CD4-positive, alpha-beta T cell treated with Interleukin-17A for 1 hour (primary cell): Measurements from ENCODE around the gene C10orf53.

Experiments used
- DNase-seq: peaks from one replicate; pipeline ENCODE4 v3.0.0-alpha.2; 2020

C10orf53 gene

DNA sequence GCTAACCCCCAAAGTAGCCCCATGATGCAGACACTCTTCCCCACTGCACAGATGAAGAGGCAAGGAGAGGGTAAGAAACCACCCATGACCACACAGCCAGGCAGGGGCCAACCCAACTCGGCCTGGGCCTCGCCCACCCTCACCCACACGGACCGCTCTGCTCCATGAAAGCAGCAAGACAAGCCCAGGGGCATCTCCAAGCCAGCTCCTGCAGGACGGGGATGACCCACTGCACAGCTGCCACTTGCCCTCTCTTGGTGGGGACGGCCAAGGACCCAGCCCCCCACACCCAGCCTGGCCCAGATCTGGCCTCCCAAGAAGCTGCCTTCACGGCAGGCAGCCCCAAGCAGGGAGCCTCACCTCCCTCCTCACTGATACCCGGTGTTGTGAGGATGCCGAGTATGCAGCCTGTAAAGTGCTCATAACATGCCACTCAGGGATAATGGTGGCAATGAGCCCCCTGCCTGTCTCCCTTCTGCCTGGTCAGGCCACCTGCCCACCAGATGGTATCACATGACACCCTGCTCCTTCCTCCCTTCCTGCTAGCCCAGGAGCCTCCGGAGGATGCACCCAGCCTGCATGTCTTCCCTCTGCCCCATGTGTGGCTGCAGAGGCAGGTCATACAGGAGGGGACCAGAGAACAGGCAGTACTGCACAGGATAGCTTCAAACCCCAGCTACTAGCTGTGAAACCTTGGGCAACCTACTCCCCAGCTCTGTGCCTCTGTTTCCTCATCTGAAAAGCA, 59.3 kb downstream of the C10orf53 start:
- no peak for DNase-seq

DNA sequence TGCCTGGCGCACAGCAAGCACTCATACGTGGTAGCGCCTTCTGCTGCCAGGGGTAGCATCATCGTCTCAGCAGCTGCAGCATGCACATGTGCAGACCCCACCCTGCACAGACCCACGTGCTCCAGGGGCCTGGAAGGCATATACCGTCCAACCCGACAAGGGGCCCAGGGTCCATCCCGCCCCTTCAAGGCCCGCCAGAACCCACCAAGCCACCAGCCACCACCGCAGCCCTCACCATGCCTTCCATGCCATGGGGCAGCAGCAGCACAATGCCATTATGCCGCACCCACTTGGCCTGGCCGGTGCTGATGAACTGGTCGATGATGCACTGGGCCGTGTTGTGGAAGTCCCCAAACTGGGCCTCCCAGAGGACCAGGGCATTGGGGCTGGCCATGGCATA, 60.0 kb downstream of the C10orf53 start:
- no peak for DNase-seq

DNA sequence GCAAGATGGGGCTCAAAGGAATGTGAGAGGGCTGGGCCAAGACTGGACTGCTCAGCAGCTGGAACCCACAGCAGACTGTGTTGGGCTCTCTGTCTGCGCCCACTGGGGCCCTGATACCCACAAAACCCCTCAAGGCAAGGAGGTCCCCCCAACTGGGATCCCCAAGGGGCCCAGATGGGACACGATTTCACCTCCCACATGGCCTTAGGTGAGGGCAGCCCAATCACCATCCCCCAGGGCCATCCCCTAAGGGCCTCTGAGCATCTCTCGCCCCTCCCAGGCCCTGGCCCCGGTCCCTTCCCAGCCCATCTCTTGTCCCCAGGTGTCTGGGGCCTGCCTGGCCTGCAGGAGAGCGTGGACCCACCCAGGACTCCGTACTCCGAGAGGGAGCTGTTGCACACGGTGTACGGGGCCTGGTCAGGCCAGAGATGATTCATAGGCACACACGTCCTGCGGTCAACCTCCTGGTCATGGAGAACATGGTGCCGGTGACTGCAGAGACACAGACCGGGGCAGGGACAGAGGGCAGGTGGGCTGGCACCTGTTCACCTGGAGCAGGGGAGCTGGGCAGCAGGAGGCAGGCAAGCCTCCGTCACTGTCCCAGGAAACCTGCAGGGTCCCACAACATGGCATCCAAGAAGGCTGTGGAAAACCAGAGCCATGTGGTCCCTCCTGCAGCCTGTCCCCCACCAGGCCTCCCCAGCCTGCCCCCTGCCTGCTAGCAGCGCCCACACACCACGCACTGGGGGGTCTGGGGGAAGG, 61.1 kb downstream of the C10orf53 start:
- no peak for DNase-seq

DNA sequence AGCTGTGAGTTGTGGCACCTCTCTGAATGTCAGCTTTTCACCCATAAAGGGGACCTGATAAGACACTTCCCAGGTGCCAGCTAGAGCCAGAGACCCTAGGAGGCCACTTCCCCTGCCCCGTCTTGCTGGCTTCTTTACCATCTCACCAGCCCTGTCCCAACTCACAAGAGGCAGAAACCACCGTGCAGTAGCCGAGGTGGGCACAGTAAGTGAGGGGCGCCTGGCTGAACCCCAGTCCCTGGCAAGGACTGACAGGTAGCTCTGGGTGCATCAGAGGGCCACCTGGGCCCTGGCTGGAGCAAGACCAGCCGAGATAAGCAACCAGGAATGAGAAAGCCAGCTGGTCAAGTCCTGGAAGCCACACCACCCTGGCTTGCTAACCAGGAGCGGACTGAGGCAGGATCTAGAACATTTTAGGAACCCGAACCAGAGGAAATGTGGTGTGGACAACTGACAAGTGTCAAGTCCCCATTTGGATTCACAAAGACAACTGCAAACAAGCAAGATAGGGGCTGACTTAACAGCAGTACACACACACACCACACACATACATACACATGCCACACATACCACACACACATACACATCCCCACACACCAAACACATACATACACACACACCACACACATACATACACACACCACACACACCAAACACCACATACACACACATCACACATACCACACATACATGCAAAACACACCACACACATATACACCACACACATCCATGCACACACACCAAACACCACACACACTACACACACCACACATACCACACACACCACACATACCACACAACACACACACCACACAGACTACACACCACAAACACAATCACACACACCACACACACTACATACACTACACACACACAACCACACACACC, 61.9 kb downstream of the C10orf53 start:
- no peak for DNase-seq

DNA sequence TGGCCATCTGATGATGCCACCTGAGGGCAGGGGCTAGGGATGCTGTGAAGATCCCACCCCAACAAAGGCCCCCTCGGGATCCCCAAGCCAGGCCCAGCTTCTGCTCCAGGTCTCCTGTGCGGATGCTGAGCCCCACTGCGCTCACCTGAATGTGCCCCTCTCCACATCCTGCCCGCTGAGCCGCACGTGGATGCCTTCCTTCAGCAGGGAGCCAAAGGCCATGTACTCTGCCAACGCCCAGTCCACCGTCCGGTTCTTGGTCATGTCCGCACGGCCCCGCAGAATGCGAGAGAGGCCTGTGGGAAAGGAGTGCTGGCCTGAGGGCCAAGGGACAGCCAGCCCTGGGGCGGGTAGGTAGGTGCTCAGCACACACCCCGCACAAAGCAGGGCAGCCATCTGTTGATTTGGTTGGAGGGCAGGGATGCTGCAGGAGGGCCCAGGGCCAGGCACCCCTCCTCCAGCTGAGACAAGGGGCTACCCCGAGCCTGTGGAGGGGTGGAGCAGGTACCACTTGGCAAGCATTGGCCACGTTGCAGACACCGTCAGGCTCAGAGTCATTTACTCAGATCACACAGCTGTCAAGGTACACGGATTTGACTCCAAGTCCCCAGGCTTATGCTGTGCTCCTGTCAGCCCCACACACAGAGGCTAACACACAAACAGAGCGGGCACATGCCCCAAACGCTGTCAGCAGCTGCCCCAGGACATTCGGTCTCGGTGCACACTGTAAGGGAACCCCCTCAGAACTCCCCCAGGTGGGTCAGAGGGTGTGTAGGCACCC, 63.4 kb downstream of the C10orf53 start:
- DNase-seq: no peak

DNA sequence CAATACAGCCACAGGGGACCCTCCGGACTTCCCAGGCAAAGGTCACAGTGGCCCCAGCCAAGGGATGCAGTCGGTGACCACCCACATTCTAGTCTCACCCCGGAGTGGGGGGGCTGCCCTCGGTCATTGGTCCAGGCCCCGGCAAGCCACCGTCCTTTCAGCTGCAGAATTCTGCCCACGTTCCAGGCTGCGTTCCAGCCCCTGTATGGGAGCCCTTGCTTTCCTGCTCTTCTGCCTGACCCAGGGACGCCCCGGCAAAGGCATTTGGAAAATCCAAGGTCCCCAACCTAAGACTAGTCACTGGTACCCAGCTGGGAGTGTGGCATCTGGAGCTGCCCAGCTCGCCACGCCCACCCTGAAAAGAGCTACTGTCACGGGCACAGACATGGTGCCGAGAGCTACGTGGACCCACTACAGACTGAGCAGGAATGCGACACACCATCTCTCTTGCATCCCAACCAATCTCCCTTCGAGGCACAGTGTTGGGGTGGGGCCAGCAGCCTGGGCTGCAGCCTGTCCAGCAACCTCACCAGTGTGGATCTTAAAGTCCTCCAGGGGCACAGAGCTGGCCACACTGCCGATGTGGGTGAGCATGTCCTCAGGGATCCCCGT, 64.1 kb downstream of the C10orf53 start:
- no peak for DNase-seq

DNA sequence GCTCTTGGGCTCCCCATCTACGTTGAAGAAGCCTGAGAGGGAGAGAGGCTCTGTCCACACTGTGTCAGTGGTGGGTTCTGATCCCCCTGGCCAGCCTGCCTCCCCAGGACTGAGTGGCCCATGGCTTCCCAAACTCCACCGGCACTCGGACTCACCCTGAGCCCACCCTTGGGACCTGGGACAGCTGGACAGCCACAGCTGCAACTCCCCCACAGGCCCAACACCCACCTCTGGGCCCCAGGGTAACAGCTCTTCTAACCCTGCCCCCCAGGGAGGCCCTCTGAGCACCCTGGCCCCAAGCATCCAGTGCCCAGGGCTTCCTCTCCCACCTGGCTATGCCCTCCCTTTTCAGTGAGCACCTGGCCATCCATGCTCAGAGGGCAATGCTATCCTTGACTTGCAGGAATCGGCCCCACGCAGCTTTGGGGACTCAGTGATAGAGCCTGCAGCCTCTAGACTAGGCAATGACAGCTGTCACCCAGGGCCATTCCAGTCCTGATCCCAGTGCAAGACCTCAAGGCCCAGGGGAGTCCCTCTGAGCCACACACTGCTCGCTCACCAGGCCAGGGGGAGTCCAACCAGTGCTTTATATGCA, 64.7 kb downstream of the C10orf53 start:
- DNase-seq: no peak

DNA sequence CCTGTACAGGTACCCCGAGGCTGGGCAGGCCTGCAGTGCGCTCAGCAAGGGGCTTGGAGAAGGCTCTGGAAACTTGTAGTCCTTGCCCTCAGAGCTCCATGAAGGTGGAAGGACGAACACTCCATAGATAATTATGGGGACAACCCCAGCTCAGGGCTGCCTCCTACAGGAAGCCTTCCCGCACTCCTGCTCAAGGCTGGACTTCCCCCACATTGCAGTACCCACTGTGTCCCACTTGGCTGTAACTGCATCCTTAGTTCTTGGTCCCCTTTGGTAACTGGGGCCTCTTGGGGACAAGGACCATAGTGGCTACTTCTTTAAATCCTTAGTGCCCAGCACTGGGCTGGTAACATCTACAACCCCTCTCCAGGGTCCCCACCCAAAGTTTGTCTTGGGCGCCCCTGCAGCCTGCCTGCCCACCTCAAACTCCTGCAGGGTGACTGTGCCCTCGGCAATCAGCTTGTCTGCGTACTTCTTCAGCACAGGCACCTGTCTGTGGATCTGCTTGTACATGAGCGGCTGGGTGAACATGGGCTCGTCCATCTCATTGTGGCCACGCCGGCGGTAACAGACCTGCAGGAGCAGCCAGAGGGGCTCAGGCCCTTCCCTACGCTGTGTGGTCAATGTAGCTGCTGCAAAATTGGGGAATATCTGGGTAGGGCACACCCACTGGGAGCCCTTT, 65.6 kb downstream of the C10orf53 start:
- no peak for DNase-seq

DNA sequence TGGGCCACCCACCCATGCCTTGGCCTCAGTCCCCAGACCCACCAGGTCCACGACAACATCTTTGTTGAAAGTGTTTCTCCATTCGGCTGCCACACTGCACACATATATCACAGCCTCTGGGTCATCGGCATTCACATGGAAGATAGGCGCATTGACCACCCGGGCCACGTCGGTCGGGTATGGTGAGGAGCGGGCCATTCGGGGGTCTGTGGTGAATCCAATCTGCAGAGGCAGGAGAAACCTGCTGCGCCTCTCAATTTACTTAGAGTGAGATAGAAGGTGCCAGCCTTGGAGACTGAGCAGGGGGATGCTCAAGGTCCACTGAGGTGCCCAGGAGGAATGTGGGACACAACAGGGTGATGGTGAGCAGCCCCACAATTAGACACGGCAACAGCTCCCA, 66.3 kb downstream of the C10orf53 start:
- DNase-seq: no peak

DNA sequence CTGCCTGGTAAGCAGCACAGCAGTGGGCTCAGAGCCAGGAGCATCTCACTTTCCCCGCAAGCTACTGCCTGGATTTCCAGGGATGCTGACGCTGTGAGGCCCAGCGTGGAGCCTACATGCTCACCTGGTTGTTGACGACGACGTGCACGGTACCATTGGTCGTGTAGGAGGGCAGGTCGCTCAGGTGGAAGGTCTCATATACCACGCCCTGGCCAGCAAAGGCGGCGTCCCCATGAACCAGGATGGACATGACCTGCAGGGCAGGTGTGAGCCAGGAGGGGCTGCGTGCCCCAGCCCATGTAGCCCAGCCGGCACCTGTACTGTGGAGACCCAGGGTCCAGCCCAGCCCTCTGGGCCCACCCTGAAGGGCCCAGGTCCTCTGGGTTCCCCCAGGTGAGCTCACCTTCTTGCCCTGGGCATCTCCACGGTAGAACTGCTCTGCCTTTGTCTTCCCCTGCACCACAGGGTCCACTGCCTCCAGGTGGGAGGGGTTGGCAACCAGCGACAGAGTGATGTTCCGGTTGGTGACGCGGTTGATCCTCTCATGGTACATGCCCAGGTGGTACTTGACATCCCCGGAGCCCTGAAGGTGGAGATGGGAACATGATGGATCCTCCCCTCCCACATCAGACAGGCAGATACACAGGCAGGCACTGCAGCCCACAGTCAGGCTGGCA, 67.3 kb downstream of the C10orf53 start:
- no peak for DNase-seq
